K562 (cell line): ENCODE data around the gene HDLBP.

Experiments used
- CBFB ChIP-seq: sonication (generic); formaldehyde crosslinking; IDR thresholded peaks from 2 replicates; pipeline ENCODE4 v1.4.0; 2020; ENCODE audit warnings: mild to moderate bottlenecking, missing genetic modification reagents
- MAZ ChIP-seq, 2 experiments: fragments of 450-650 bp in 1 of 2; sonication (generic) in 1 of 2; formaldehyde crosslinking; IDR thresholded peaks in 1 of 2; conservative IDR thresholded peaks in 1 of 2; 2 replicates each; pipeline versions ENCODE4 v1.4.0 to v1.5.0; 2020; ENCODE audit warnings: mild to moderate bottlenecking in 1 of 2, missing genetic modification reagents in 1 of 2
- MCM3 ChIP-seq: fragments of 450-650 bp; IDR thresholded peaks from 2 replicates; pipeline ENCODE4 v1.6.1; 2016
- MXI1 ChIP-seq: IDR thresholded peaks from 2 replicates; pipeline ENCODE4 v1.6.1; 2011; ENCODE audit warnings: low read depth, mild to moderate bottlenecking, improper control_type of control experiment, low read length
- MYC ChIP-seq, 2 experiments: fragments of 250-450 bp in 1 of 2; sonication (Bioruptor Pico) in 1 of 2; IDR thresholded peaks; 2 replicates each; pipeline versions ENCODE4 v1.5.1 to v1.6.1; 2012 to 2021; ENCODE audit warnings: low read depth in 2 of 2, borderline replicate concordance in 1 of 2, improper control_type of control experiment in 1 of 2, low read length in 1 of 2, mild to moderate bottlenecking in 1 of 2, moderate library complexity in 1 of 2
- PML ChIP-seq: IDR thresholded peaks from 2 replicates; pipeline ENCODE4 v1.6.1; 2012; ENCODE audit warnings: low read length, inconsistent platforms
- SP2 ChIP-seq: IDR thresholded peaks from 2 replicates; pipeline ENCODE4 v1.6.1; 2011; ENCODE audit warnings: mild to moderate bottlenecking, low read depth, low read length, moderate library complexity; ENCODE audit not compliant: poor library complexity, severe bottlenecking; ENCODE audit errors: extremely low read depth
- TF ChIP-seq, protein P1 (sequence below), 3 experiments: IDR thresholded peaks in 2 of 3; conservative IDR thresholded peaks in 1 of 3; 2 replicates each; pipeline ENCODE4 v1.5.1; 2011 to 2012; ENCODE audit warnings: low read length in 3 of 3, mild to moderate bottlenecking in 3 of 3, control low read depth in 2 of 3, improper control_type of control experiment in 1 of 3, inconsistent platforms in 1 of 3, low read depth in 1 of 3, mixed read lengths in 1 of 3, moderate library complexity in 1 of 3; ENCODE audit not compliant: insufficient read depth in 2 of 3
- TF ChIP-seq, protein P2 (sequence below), 2 experiments: fragments of 450-650 bp; IDR thresholded peaks; 2 replicates each; pipeline ENCODE4 v1.6.1; 2016; ENCODE audit warnings: mild to moderate bottlenecking in 2 of 2, borderline replicate concordance in 1 of 2, low read depth in 1 of 2, moderate library complexity in 1 of 2
- TF ChIP-seq, protein P3 (sequence below): sonication (generic); formaldehyde crosslinking; IDR thresholded peaks from 2 replicates; pipeline ENCODE4 v1.8.1; 2023; ENCODE audit warnings: mild to moderate bottlenecking, missing genetic modification reagents

DNA sequence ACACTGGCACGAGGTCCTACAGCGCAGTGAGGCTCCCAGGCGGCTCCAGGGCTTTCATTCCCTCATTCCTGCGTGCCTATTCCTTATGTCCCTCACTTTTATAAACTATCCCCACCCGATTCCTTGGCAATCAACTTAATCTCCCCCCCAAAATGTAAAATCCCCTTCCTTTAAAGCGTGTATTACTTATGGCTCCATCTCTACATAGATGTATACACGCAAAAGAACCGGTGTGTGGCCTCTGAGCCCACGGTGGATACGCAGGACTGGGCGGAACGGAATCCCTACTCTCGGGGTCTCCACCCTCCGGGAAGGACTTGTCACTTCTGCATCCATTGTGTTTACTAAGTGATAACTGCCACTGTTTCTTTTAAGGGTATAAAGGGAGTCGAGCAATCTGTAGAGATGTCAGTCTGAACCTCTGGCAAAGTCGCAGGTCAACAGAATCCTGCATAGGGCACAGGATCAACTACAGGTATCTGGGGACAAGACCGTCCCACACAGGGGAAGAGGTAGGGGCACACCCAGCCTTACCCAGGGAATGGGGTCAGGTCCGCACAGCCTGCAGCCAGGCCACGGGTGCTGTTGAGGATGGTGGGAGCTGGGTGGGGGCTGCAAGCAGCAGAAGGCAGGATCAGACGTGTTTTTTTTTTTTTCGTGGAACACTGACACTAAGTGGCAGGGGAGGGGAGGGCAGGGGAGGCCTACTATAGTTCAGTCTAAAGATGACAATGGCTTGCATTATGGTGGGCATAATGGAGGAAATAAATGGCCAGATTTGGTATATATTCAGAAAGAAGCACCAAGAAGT, 42.1 kb downstream of the HDLBP start:
- TF ChIP-seq MCM3 (no peak), MXI1 (no peak), MYC (IDR thresholded peaks at IDR 0.05; ENCODE audit: low read depth, low read length) (no peak), MYC (CRISPR knock-in tag; IDR thresholded peaks at IDR 0.05; ENCODE audit: borderline replicate concordance, low read depth) (no peak), MAZ (CRISPR knock-in tag; conservative IDR thresholded peaks at IDR 0.05 in 1 of 2, IDR thresholded peaks at IDR 0.05 in 1 of 2) (no peak), PML (no peak), CBFB (no peak), SP2 (no peak)
- TF ChIP-seq, protein P1, sequence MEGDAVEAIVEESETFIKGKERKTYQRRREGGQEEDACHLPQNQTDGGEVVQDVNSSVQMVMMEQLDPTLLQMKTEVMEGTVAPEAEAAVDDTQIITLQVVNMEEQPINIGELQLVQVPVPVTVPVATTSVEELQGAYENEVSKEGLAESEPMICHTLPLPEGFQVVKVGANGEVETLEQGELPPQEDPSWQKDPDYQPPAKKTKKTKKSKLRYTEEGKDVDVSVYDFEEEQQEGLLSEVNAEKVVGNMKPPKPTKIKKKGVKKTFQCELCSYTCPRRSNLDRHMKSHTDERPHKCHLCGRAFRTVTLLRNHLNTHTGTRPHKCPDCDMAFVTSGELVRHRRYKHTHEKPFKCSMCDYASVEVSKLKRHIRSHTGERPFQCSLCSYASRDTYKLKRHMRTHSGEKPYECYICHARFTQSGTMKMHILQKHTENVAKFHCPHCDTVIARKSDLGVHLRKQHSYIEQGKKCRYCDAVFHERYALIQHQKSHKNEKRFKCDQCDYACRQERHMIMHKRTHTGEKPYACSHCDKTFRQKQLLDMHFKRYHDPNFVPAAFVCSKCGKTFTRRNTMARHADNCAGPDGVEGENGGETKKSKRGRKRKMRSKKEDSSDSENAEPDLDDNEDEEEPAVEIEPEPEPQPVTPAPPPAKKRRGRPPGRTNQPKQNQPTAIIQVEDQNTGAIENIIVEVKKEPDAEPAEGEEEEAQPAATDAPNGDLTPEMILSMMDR (IDR thresholded peaks at IDR 0.05 in 2 of 3, conservative IDR thresholded peaks at IDR 0.05 in 1 of 3; ENCODE audit: insufficient read depth in 2 of 3, low read depth in 1 of 3, low read length in 3 of 3): no peak
- TF ChIP-seq, protein P2, sequence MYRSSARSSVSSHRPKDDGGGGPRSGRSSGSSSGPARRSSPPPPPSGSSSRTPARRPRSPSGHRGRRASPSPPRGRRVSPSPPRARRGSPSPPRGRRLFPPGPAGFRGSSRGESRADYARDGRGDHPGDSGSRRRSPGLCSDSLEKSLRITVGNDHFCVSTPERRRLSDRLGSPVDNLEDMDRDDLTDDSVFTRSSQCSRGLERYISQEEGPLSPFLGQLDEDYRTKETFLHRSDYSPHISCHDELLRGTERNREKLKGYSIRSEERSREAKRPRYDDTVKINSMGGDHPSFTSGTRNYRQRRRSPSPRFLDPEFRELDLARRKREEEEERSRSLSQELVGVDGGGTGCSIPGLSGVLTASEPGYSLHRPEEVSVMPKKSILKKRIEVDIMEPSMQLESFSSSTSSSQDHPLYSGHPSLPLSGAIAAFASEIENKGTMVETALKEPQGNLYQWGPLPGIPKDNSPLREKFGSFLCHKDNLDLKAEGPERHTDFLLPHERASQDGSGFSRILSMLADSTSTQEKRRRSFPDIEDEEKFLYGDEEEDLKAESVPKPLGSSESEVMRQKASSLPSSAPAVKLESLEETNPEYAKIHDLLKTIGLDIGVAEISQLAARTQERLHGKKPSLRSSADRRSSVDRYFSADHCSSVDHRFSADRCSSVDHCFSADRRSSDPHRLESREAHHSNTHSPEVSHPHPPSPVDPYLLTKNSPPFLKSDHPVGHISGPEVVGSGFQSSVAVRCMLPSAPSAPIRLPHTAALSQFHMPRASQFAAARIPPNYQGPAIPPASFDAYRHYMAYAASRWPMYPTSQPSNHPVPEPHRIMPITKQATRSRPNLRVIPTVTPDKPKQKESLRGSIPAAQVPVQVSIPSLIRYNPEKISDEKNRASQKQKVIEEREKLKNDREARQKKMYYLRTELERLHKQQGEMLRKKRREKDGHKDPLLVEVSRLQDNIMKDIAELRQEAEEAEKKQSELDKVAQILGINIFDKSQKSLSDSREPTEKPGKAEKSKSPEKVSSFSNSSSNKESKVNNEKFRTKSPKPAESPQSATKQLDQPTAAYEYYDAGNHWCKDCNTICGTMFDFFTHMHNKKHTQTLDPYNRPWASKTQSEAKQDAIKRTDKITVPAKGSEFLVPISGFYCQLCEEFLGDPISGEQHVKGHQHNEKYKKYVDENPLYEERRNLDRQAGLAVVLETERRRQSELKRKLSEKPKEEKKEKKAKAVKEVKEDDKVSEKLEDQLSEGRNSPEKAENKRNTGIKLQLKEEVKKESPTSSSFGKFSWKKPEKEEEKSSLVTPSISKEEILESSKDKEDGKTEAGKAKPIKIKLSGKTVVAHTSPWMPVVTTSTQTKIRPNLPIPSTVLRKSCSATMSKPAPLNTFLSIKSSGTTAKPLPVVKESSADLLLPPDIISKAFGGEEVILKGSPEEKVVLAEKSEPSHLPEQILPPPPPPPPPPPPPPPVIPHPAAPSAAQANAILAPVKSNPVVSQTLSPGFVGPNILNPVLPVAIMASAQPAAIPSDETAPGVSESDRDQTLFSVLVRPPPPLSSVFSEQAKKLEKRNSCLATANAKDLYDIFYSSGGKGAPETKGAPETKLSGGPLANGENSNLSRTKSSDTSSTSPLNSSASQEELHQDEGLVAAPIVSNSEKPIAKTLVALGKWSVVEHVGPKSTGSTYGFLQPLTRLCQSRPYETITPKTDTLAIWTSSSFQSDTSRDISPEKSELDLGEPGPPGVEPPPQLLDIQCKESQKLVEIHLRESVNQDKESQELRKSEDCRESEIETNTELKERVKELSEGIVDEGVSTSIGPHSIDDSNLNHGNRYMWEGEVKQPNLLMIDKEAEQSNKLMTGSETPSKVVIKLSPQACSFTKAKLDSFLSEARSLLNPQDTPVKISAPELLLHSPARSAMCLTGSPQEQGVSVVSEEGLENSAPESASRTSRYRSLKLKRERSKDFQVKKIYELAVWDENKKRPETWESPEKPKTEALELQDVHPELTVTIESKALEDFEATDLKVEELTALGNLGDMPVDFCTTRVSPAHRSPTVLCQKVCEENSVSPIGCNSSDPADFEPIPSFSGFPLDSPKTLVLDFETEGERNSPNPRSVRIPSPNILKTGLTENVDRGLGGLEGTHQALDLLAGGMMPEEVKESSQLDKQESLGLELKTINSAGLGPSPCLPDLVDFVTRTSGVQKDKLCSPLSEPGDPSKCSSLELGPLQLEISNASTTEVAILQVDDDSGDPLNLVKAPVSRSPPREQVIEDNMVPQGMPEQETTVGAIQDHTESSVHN (IDR thresholded peaks at IDR 0.05; ENCODE audit: borderline replicate concordance in 1 of 2, low read depth in 1 of 2): no peak
- TF ChIP-seq, protein P3, sequence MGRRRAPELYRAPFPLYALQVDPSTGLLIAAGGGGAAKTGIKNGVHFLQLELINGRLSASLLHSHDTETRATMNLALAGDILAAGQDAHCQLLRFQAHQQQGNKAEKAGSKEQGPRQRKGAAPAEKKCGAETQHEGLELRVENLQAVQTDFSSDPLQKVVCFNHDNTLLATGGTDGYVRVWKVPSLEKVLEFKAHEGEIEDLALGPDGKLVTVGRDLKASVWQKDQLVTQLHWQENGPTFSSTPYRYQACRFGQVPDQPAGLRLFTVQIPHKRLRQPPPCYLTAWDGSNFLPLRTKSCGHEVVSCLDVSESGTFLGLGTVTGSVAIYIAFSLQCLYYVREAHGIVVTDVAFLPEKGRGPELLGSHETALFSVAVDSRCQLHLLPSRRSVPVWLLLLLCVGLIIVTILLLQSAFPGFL (CRISPR knock-in tag): no peak
